ENCODE data around the gene BCL11B.

BCL11B gene

GRCh38 chr14:99192028-99192621 lies 79.9 kb downstream of the BCL11B start:
- no peak for DNase-seq (ENCODE audit: low spot score)

GRCh38 chr14:99191395-99192027 lies 80.5 kb downstream of the BCL11B start:
- TF ChIP-seq, protein P1, sequence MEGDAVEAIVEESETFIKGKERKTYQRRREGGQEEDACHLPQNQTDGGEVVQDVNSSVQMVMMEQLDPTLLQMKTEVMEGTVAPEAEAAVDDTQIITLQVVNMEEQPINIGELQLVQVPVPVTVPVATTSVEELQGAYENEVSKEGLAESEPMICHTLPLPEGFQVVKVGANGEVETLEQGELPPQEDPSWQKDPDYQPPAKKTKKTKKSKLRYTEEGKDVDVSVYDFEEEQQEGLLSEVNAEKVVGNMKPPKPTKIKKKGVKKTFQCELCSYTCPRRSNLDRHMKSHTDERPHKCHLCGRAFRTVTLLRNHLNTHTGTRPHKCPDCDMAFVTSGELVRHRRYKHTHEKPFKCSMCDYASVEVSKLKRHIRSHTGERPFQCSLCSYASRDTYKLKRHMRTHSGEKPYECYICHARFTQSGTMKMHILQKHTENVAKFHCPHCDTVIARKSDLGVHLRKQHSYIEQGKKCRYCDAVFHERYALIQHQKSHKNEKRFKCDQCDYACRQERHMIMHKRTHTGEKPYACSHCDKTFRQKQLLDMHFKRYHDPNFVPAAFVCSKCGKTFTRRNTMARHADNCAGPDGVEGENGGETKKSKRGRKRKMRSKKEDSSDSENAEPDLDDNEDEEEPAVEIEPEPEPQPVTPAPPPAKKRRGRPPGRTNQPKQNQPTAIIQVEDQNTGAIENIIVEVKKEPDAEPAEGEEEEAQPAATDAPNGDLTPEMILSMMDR (IDR thresholded peaks at IDR 0.05; ENCODE audit: extremely low read depth, missing control alignments): no peak
- DNase-seq (ENCODE audit: low spot score): no peak

More at GRCh38 chr14:99192028-99192621, 79.9 kb downstream of the BCL11B start:
- TF ChIP-seq, protein P1 (IDR thresholded peaks at IDR 0.05; ENCODE audit: extremely low read depth, missing control alignments): no peak

GRCh38 chr14:99190696-99191394 lies 81.2 kb downstream of the BCL11B start:
- DNase-seq (ENCODE audit: low spot score): no peak
- TF ChIP-seq, protein P1 (IDR thresholded peaks at IDR 0.05; ENCODE audit: extremely low read depth, missing control alignments): no peak

DNA sequence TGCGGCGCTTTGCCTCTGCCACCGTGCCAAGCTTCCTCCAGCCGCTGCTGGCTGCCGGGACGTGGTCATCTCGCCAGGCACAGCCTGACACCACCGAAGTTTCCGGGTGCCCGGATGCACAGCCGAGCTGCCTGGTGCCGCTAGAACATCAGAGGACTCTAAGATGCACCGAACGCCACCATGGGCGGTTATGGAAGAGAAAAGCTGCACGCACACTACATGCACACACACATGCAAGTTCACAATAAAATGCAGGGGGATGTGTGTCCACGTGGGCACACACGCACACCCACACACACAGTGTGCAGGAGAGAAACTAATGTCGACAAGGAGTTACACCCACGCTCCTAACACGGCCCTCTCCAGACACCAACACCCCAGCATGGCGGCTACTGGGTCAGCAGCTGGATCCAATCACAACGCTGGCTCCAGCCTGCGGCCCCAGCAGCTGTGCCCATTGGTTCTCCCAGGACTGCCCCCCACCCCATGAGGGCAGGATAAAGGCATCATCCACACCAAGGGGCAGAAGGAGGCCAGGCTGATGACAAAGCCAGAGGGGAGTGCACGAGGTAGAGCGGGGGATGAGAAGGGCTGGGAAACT lies 82.7 kb downstream of the BCL11B start:
- TF ChIP-seq, protein P1 (IDR thresholded peaks at IDR 0.05; ENCODE audit: extremely low read depth, missing control alignments): no peak
- no peak for DNase-seq (ENCODE audit: low spot score)

DNA sequence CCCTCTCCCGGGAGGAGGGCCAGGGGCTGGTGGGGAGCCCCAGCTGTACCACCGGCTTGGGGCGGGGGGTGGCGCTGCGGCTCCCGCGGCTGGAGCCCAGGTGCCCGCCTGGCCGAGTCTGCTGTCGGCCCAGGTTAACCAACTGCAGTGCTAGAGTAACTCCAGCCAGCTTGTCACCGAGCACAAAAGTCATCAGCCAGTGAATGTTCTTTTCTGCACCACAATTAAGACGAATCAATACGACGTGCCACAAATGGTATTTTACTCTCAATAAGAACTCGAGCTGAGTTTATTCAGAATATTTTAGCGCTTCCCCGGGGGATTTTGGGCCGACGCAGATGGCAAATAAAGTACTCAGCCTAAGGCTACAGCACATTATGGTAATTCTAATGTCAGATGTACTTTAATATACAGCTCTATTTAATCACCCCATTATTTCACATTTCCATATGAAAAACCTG lies 83.2 kb downstream of the BCL11B start:
- TF ChIP-seq, protein P1 (IDR thresholded peaks at IDR 0.05; ENCODE audit: extremely low read depth, missing control alignments): no peak

DNA sequence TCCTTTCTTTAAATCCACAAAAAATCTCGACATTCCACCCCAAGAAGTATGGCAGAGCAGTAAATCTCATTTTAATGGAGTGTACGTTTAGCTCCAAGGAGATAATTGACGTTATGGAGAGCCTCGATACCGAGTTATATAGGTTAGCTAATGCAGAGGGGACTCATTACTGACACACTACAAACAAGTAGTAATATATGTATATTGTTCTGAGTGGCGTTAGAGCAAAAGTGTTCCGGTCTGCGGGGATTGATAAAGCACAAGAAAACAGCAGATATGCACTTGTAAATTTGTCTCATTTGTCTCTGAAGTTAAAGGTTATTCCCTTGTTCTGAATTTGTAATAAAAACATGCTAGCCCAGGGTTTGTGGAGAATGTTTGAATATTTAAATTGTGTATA lies 84.1 kb downstream of the BCL11B start:
- TF ChIP-seq, protein P1 (IDR thresholded peaks at IDR 0.05; ENCODE audit: extremely low read depth, missing control alignments): no peak

More for the DNA sequence above, 83.2 kb downstream of the BCL11B start:
- DNase-seq (ENCODE audit: low spot score): no peak

More for the DNA sequence above, 84.1 kb downstream of the BCL11B start:
- DNase-seq (ENCODE audit: low spot score): no peak

Data from GM20000 (cell line).